GM18951 (cell line): ENCODE results near the gene FADS6.
"Not testable (repeated sequence)": the region's sequence is repeated elsewhere in the genome, so short reads cannot be mapped to it uniquely, and the experiment has no call there.

Experiments
- POLR2A ChIP-seq: IDR thresholded peaks from 4 replicates; pipeline ENCODE4 v1.6.1; 2011; ENCODE audit warnings: mild to moderate bottlenecking; ENCODE audit not compliant: insufficient read length, insufficient read depth; ENCODE audit errors: extremely low read depth
- in situ Hi-C: fragments of 300-500 bp; cut with MboI; formaldehyde crosslinking; loops from one replicate; pipeline ENCODE4 v1.12.0; 2022; ENCODE audit warnings: low sequenced_read_pairs, mixed read lengths, inconsistent platforms; ENCODE audit not compliant: unreplicated experiment

Gene FADS6

DNA sequence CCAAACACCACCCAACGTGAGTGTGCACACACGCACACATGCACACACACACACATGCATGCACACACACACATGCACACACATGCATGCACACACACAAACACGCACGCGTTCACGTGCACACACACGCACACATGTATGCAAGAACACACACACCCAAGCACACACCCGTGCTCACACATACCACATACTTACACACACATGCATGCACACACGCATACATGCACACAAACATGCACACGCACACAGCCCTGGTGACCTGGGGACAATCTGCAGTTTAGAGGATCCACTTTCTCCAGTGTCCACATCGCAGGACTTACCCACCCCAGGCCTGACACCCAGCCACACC lies 23.4 kb upstream of the FADS6 start:
- TF ChIP-seq POLR2A: no peak
- in situ Hi-C loops: no loop called here

GRCh38 chr17:74916136-74916850 lies 22.9 kb upstream of the FADS6 start:
- in situ Hi-C loops: no loop called here
- TF ChIP-seq POLR2A: no peak

DNA sequence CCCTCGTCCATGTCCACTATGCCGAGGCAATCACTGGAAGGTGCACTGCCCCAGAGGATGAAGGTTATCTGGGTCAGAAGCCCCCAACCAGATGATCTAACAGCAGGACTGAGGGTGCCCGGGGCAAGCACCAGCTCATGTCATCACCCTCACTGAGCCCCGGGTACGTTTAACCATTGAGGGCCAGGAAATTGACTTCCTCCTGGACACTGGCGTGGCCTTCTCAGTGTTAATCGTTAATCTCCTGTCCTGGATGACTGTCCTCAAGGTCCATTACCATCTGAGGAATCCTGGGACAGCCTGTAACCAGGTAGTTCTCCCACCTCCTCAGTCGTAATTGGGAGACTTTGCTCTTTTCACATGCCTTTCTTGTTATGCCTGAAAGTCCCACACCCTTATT lies 18.0 kb upstream of the FADS6 start:
- in situ Hi-C loops: not testable (repeated sequence)

DNA sequence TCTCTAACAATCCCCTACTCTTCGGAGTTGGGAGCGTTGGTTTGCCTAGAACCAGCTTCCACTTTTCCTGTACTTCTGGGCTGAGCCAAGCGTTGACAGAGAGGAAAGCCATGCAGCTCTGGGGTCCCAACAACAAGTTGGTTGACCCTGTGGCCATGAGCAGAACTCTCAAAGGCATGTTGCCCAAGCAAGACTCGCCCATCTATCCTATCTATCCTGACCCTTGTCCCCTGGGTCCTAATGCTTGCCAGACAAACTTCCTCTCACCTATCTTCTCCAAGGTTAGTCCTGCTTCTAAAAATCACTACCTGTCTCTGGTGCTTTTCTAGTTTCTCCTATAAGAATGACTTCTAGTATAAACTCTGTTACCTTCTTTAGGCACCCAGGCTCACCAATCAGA lies 15.7 kb upstream of the FADS6 start:
- in situ Hi-C loops: not testable (repeated sequence)

DNA sequence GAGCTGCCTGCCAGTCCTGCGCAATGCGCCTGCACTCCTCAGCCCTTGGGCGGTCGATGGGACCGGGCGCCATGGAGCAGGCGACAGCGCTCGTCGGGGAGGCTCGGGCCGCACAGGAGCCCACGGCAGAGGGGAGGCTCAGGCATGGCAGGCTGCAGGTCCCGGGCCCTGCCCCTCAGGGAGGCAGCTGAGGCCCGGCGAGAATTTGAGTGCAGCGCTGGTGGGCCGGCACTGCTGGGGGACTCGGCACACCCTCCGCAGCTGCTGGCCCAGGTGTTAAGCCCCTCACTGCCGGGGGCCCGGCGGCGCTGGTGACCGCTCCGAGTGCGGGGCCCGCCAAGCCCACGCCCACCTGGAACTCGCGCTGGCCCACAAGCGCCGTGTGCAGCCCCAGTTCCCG lies 13.6 kb upstream of the FADS6 start:
- no peak for TF ChIP-seq POLR2A
- in situ Hi-C loops: no loop called here

DNA sequence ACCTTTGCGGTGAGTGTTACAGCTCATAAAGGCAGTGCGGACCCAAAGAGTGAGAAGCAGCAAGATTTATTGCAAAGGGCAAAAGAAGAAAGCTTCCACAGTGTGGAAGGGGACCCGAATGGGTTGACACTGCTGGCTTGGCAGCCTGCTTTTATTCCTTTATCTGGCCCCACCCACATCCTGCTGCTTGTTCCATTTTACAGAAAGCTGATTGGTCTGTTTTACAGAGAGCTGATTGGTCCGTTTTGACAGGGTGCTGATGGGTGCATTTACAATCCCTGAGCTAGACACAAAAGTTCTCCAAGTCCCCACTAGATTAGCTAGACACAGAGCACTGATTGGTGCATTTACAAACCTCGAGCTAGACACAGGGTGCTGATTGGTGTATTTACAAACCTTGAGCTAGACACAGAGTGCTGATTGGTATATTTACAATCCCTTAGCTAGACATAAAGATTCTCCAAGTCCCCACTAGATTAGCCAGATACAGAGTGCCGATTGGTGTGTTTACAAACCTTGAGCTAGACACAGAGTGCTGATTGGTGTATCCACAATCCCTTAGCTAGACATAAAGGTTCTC lies 12.9 kb upstream of the FADS6 start:
- in situ Hi-C loops: not testable (repeated sequence)

GRCh38 chr17:74904687-74905409 lies 11.4 kb upstream of the FADS6 start:
- in situ Hi-C loops: no loop called here

GRCh38 chr17:74903671-74904070 lies 10.2 kb upstream of the FADS6 start:
- in situ Hi-C loops: no loop called here
- no peak for TF ChIP-seq POLR2A

More at GRCh38 chr17:74904687-74905409, 11.4 kb upstream of the FADS6 start:
- no peak for TF ChIP-seq POLR2A

GRCh38 chr17:74903034-74903433 lies 9.6 kb upstream of the FADS6 start:
- in situ Hi-C loops: no loop called here
- TF ChIP-seq POLR2A: no peak

- in situ Hi-C loops: no loop called here
- no peak for TF ChIP-seq POLR2A
Observed at GRCh38 chr17:74901353-74902135, 8.1 kb upstream of the FADS6 start.

DNA sequence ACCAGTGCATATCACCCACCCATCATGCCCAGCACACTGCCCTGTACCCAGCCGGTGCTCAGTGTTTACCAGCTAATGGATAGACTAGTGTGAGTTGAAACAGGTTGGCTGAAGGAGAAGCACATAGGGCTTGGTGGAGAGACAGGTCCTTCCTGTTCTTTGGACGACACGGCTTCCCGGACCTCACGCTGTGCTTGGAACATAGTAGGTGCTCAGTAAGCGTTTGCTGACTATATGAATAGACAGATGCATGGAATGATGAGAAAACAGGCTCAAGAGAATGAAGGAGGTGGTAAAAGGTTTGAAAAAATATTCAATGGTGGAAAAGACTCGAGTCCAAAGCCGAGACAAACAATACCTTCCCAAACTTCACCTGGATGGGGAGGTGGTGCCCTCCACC lies 6.8 kb upstream of the FADS6 start:
- in situ Hi-C loops: no loop called here
- no peak for TF ChIP-seq POLR2A

DNA sequence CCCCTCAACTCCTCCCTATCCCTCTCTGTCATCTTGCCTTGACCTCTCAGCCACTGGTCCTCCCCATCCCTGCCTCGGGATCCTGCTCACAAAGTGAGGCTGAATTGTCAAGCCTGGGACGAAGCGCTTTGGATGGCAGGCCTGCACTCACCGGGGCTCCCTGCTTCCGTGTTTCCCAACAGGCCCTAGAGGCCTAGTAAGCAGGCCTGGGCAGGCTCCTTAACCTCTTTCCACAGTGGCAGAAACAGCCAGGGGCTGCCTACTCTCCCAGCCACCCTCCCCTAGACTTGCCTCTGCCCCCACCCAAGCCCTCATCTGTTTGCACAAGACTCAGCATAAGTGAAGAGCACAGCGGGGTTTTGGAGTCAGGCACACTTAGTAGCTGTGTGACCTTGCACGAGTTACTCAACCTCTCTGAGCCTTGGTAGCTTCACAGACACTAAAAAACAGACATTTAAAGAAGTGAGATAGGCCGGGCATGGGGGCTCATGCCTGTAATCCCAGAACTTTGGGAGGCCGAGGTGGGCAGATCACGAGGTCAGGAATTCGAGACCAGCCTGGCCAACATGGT lies 5.0 kb upstream of the FADS6 start:
- TF ChIP-seq POLR2A: no peak
- in situ Hi-C loops: no loop called here

- no peak for TF ChIP-seq POLR2A
- in situ Hi-C loops: no loop called here
Observed at GRCh38 chr17:74893936-74894671, 671 bp upstream of the FADS6 start.
